NOMO-1 treated with DMSO at 0.1 percent for 48 hours (cell line): ENCODE data around the gene SPHK2.
"Not testable (repeated sequence)": the region's sequence is repeated elsewhere in the genome, so short reads cannot be mapped to it uniquely, and the experiment has no call there.

Source experiments
- DNase-seq: peaks from one replicate; lab custom pipeline; 2025; ENCODE audit not compliant: unreplicated experiment; lab: John Stamatoyannopoulos, UW

SPHK2 gene

DNA sequence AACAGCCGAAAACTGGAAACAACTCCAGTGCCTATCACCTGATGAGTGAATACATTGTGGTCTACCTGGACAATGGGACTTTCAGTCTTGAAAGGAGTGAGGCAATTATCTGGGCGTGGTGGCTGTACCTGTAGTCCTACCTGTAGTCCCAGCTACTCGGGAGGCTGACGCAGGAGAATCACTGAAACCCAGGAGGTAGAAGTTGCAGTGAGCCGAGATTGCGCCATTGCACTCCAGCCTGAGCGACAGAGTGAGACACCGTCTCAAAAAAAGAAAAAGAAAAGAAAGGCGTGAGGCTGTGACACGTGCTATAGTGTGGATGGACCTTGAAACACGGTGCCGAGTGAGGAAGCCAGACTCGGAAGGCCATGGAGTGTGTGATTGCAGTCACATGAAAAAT lies 57.6 kb downstream of the SPHK2 start:
- no peak for DNase-seq

- DNase-seq: no peak
Observed at GRCh38 chr19:48678201-48678600, 58.9 kb downstream of the SPHK2 start.

- not testable (repeated sequence) for DNase-seq
Observed at GRCh38 chr19:48680006-48680405, 60.7 kb downstream of the SPHK2 start.
